ENCODE results near the gene AGFG1.

AGFG1 gene

DNA sequence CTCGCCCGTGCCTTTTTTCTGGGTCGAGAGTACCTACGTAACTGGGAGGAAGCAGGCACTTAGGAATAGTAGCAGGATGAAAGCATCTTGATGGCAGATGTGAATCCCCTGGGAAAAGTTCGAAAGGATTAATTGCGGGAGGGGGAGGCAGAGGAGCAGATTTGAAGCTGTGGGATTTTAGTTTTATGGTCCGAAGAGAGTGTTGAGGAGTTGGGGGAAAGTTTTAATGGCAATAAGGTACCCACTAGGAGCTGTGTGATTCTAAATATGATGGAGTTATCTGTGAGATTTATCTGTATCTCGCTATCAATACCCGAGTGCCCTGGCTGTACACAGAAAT lies 1.1 kb downstream of the AGFG1 start:
- H3K9me3 Mint-ChIP-seq = no peaks in the 10 kb centered on the region
- DNase-seq (ENCODE audit: low spot score in 2 of 2) (no peak), ATAC-seq (no peak)
- H3K27ac Mint-ChIP-seq = peak overlapping the region; percentile 89
- H3K4me3 Mint-ChIP-seq = peak overlapping the region; percentile 80
- H3K36me3 Mint-ChIP-seq = peaks cover 13% of the 10 kb centered on the region
- peaks cover 22% of the 10 kb centered on the region for H3K4me1 Mint-ChIP-seq

DNA sequence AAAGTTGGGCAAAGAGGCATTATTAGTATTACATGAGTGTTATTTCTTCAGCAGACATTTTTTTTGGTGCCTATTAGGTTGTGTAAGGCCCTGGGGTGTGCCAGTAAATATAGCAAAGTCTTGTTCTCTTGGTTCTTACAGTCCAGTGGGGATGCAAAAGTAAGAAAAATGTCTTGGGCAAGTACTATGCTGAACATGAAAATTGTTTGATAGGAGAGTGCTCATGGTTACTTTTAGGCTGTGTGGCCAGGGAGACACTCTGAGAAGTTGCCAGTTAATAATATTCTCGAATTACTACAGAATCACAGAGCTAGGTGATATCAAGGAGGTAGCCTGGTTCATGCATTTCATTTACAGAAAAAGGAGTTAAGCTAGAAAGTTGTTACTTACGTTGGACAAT lies 1.9 kb downstream of the AGFG1 start:
- Mint-ChIP-seq H3K4me3 (peak overlapping the region; percentile 80), H3K4me1 (peaks cover 26% of the 10 kb centered on the region), H3K36me3 (peaks cover 13% of the 10 kb centered on the region), H3K27ac (no peak overlapping the region), H3K9me3 (no peaks in the 10 kb centered on the region)
- no peak for ATAC-seq
- DNase-seq (ENCODE audit: low spot score in 2 of 2) = no peak

- H3K36me3 Mint-ChIP-seq = peaks cover 13% of the 10 kb centered on the region
- ATAC-seq (no peak), DNase-seq (ENCODE audit: low spot score in 2 of 2) (no peak)
- H3K9me3 Mint-ChIP-seq = no peaks in the 10 kb centered on the region
- peak overlapping the region; percentile 80 for H3K4me3 Mint-ChIP-seq
- no peak overlapping the region for H3K27ac Mint-ChIP-seq
- peaks cover 29% of the 10 kb centered on the region for H3K4me1 Mint-ChIP-seq
These were observed 2.5 kb downstream of the AGFG1 start for GRCh38 chr2:227474410-227474809.

- DNase-seq (ENCODE audit: low spot score in 2 of 2) = no peak
- no peaks in the 10 kb centered on the region for H3K9me3 Mint-ChIP-seq
- no peak for ATAC-seq
These were observed 5.3 kb downstream of the AGFG1 start for GRCh38 chr2:227477291-227477690.

DNA sequence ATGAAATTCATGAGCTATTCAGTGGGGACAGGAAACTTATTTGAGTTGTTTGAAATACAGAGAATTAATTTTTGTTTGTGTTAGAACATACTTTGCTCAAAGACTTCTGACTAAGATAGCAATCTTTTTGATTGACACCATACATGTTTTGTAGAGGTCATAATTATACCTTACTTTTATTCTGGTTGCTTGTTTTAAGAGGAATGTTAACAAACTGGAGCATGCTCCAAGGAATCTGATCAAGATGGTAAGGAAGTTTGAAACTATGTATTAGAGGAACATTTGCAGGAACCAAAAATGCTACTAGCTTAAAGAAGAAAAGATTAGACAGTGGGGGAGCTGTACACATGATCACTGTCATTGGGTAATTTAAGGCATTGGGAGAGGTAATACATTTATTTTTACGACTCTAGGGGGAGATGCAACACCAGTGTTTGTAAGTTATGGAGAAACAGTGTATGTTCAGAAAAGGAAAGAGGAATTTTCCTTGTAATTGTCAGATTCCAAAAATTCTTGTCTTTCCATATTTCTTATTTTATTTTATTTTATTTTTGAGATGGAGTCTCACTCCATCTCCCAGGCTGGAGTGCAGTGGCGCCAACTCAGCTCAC lies 8.0 kb downstream of the AGFG1 start:
- peak overlapping the region; percentile 4 for H3K27ac Mint-ChIP-seq
- ATAC-seq (peak; percentile 45), DNase-seq (ENCODE audit: low spot score in 2 of 2) (no peak)
- peaks cover 8% of the 10 kb centered on the region for H3K36me3 Mint-ChIP-seq
- no peaks in the 10 kb centered on the region for H3K9me3 Mint-ChIP-seq
- peaks cover 46% of the 10 kb centered on the region for H3K4me1 Mint-ChIP-seq
- H3K4me3 Mint-ChIP-seq = no peak overlapping the region

More at GRCh38 chr2:227477291-227477690, 5.3 kb downstream of the AGFG1 start:
- no peak overlapping the region for H3K4me3 Mint-ChIP-seq
- H3K4me1 Mint-ChIP-seq = peaks cover 45% of the 10 kb centered on the region
- no peak overlapping the region for H3K27ac Mint-ChIP-seq
- peaks cover 8% of the 10 kb centered on the region for H3K36me3 Mint-ChIP-seq

- Mint-ChIP-seq H3K4me1 (peaks cover 46% of the 10 kb centered on the region), H3K27ac (peak overlapping the region; percentile 27), H3K9me3 (no peaks in the 10 kb centered on the region), H3K36me3 (peaks cover 8% of the 10 kb centered on the region), H3K4me3 (peak overlapping the region; percentile 2)
- no peak for DNase-seq (ENCODE audit: low spot score in 2 of 2)
- ATAC-seq = peak; percentile 44
These were observed 8.6 kb downstream of the AGFG1 start for GRCh38 chr2:227480528-227480927.

- Mint-ChIP-seq H3K9me3 (no peaks in the 10 kb centered on the region), H3K4me3 (no peak overlapping the region), H3K36me3 (no peaks in the 10 kb centered on the region), H3K4me1 (peaks cover 54% of the 10 kb centered on the region), H3K27ac (no peak overlapping the region)
- DNase-seq (ENCODE audit: low spot score in 2 of 2) = no peak
- ATAC-seq = peak; percentile 84
These were observed 10.8 kb downstream of the AGFG1 start for GRCh38 chr2:227482638-227483340.

DNA sequence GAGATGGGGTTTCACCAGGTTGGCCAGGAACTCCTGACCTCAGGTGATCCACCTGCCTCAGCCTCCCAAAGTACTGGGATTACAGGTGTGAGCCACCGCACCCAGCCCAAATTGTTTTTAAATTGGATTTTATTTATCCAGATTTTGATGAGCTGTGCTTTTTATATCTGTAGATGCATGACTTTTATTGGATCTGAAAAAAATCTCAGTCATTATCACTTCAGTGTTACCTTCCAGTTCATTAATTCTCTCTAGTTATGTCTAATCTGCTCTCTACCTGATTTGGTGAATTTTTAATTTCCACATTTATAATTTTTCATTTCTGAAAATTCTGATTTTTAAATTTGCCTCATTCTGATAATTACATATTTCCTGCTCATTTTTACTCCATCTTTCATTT lies 13.5 kb downstream of the AGFG1 start:
- H3K36me3 Mint-ChIP-seq = no peaks in the 10 kb centered on the region
- no peak overlapping the region for H3K27ac Mint-ChIP-seq
- no peaks in the 10 kb centered on the region for H3K9me3 Mint-ChIP-seq
- H3K4me3 Mint-ChIP-seq = no peak overlapping the region
- peaks cover 45% of the 10 kb centered on the region for H3K4me1 Mint-ChIP-seq
- ATAC-seq (no peak), DNase-seq (ENCODE audit: low spot score in 2 of 2) (no peak)

- peaks cover 6% of the 10 kb centered on the region for H3K36me3 Mint-ChIP-seq
- H3K4me1 Mint-ChIP-seq = peaks cover 34% of the 10 kb centered on the region
- H3K9me3 Mint-ChIP-seq = no peaks in the 10 kb centered on the region
- ATAC-seq (no peak), DNase-seq (ENCODE audit: low spot score in 2 of 2) (no peak)
- no peak overlapping the region for H3K4me3 Mint-ChIP-seq
- H3K27ac Mint-ChIP-seq = no peak overlapping the region
These were observed 14.7 kb downstream of the AGFG1 start for GRCh38 chr2:227486688-227487087.

DNA sequence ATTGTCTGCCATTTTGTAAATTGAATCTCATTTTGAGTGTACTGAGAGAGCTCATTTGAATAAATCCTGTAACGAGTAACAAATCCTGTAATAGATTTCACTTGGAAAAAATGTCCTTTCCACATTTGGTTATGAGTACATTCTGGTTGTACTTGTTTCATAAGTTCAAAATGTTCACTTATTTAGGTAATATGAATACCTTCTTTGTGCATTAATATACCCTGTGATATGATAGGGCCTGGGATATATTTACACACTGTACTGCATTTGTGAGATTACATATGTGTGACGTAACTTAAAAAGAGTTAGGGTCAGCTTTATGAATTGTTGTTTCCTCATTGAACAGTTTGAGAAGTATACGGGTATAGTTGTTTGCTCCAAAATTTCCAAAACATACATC lies 16.1 kb downstream of the AGFG1 start:
- Mint-ChIP-seq H3K4me3 (no peak overlapping the region), H3K27ac (no peak overlapping the region), H3K9me3 (no peaks in the 10 kb centered on the region), H3K36me3 (peaks cover 10% of the 10 kb centered on the region), H3K4me1 (peaks cover 30% of the 10 kb centered on the region)
- DNase-seq (ENCODE audit: low spot score in 2 of 2) (no peak), ATAC-seq (peak; percentile 11)

DNA sequence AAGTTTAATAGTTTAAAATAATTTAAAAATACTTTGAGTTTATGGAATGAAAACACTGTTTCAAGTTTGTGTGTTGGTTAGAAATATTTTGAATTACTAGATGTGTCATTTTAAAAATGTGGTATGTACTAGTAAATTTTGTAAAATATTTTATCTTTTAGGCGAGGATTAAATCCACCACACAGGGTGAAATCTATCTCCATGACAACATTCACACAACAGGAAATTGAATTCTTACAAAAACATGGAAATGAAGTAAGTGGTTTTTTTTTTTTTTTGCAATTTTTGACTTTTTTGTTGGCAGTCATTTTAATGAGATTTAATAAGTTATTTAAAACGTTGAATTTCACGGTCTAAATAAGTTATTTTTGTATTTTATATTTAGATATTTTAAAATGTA lies 19.4 kb downstream of the AGFG1 start:
- peaks cover 24% of the 10 kb centered on the region for H3K4me1 Mint-ChIP-seq

GRCh38 chr2:227493524-227493923 lies 21.6 kb downstream of the AGFG1 start:
- H3K36me3 Mint-ChIP-seq = peaks cover 51% of the 10 kb centered on the region
- no peaks in the 10 kb centered on the region for H3K9me3 Mint-ChIP-seq
- ATAC-seq (no peak), DNase-seq (ENCODE audit: low spot score in 2 of 2) (no peak)
- no peak overlapping the region for H3K27ac Mint-ChIP-seq
- peaks cover 15% of the 10 kb centered on the region for H3K4me1 Mint-ChIP-seq
- no peak overlapping the region for H3K4me3 Mint-ChIP-seq

More for the DNA sequence above, 19.4 kb downstream of the AGFG1 start:
- Mint-ChIP-seq H3K27ac (no peak overlapping the region), H3K36me3 (peaks cover 39% of the 10 kb centered on the region), H3K9me3 (no peaks in the 10 kb centered on the region), H3K4me3 (no peak overlapping the region)
- DNase-seq (ENCODE audit: low spot score in 2 of 2) (no peak), ATAC-seq (no peak)

DNA sequence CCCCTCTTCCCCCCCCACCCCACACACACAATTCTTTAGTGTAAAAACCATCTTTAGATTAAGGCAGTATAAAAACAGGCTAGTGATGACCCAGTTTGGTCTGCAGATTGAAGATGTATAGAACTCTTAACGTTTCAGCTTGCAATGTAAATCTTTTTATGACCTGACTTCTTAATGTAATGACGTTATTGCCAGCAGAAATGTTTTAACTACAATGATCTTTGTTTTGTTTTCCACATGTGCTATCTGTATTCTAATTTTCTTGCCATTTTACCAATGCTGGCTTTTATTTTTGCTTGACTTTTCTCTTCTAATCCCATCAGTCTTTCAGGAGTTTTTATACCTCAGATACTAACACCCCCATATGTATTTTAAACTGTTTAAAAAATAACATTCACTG lies 25.2 kb downstream of the AGFG1 start:
- ATAC-seq (no peak), DNase-seq (ENCODE audit: low spot score in 2 of 2) (no peak)
- Mint-ChIP-seq H3K4me3 (no peak overlapping the region), H3K4me1 (peaks cover 16% of the 10 kb centered on the region), H3K36me3 (peaks cover 68% of the 10 kb centered on the region), H3K27ac (no peak overlapping the region), H3K9me3 (no peaks in the 10 kb centered on the region)

DNA sequence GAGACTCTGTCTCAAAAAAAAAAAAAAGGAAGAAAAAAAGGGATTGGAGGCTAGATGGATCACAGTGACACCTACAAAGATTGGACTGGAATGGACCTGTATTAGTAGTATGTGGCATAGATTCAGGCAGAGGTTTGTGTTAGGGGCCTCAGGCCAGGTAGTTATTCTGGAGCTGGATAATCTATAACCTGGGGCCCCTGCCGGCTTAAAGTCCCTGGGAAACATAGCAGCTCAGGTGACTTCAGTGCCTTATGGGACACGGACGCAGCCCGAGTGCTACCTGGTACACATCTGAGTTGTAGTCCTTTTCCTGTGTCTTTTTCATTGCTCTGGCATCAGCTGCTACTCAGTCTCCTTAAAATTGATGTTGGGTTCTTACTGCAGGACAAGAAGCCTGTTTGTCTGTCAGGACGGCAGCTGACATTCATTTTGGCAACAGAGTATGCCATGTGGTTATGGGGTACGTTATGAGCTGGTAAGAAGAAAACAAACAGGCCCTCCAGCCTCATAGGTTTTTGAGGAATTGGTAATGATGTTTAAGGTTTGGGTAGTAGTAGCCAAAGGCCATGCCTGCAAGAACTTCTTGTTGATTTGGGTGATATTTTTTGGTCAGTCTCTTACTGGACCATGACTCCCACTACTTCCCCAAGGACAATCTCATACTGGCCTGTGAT lies 27.8 kb downstream of the AGFG1 start:
- Mint-ChIP-seq H3K9me3 (no peaks in the 10 kb centered on the region), H3K36me3 (peaks cover 67% of the 10 kb centered on the region), H3K4me3 (no peak overlapping the region), H3K4me1 (peaks cover 29% of the 10 kb centered on the region), H3K27ac (no peak overlapping the region)
- no peak for ATAC-seq
- no peak for DNase-seq (ENCODE audit: low spot score in 2 of 2)

DNA sequence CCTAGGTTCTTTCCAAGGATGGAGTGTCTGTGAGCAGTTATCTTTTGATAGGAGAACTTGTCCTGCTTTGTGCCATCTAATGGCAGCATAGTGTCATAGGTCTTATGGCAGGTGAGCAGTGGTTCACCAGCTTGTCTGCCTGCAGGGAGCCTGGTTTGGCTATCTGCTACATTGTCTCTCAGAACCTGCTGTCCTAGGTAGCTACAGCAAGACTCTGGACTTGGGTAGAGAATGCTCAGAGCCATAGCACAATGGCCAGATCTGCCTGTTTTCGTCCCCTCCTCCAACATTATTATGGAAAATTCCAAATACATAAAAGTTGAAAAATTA lies 28.3 kb downstream of the AGFG1 start:
- peaks cover 34% of the 10 kb centered on the region for H3K4me1 Mint-ChIP-seq
- no peak overlapping the region for H3K4me3 Mint-ChIP-seq
- ATAC-seq (peak; percentile 16), DNase-seq (ENCODE audit: low spot score in 2 of 2) (no peak)
- peaks cover 62% of the 10 kb centered on the region for H3K36me3 Mint-ChIP-seq
- no peaks in the 10 kb centered on the region for H3K9me3 Mint-ChIP-seq
- H3K27ac Mint-ChIP-seq = no peak overlapping the region
